Activated T-cell treated with anti-CD3 and anti-CD28 coated beads, Interleukin-2, amount 50 U/mL, for 24 hours (primary cell): Measurements from ENCODE around the gene SEPTIN5.

Experiments used
- DNase-seq: peaks from one replicate; pipeline ENCODE4 v3.0.0-alpha.2; 2020
- H3K27ac Mint-ChIP-seq: 2 replicates; pipeline ENCODE4 v1.8.0; 2020; ENCODE audit warnings: mild to moderate bottlenecking, mixed read lengths
- H3K27me3 Mint-ChIP-seq: 2 replicates; pipeline ENCODE4 v1.8.0; 2020; ENCODE audit warnings: mixed read lengths
- H3K36me3 Mint-ChIP-seq: 2 replicates; pipeline ENCODE4 v1.8.0; 2020; ENCODE audit warnings: low read depth, mixed read lengths
- H3K4me1 Mint-ChIP-seq: 2 replicates; pipeline ENCODE4 v1.8.0; 2020; ENCODE audit warnings: low read depth, mixed read lengths
- H3K4me3 Mint-ChIP-seq: 2 replicates; pipeline ENCODE4 v1.8.0; 2020; ENCODE audit warnings: mild to moderate bottlenecking, moderate library complexity, mixed read lengths
- H3K9me3 Mint-ChIP-seq: 2 replicates; pipeline ENCODE4 v1.8.0; 2020; ENCODE audit warnings: mixed read lengths

SEPTIN5 gene

DNA sequence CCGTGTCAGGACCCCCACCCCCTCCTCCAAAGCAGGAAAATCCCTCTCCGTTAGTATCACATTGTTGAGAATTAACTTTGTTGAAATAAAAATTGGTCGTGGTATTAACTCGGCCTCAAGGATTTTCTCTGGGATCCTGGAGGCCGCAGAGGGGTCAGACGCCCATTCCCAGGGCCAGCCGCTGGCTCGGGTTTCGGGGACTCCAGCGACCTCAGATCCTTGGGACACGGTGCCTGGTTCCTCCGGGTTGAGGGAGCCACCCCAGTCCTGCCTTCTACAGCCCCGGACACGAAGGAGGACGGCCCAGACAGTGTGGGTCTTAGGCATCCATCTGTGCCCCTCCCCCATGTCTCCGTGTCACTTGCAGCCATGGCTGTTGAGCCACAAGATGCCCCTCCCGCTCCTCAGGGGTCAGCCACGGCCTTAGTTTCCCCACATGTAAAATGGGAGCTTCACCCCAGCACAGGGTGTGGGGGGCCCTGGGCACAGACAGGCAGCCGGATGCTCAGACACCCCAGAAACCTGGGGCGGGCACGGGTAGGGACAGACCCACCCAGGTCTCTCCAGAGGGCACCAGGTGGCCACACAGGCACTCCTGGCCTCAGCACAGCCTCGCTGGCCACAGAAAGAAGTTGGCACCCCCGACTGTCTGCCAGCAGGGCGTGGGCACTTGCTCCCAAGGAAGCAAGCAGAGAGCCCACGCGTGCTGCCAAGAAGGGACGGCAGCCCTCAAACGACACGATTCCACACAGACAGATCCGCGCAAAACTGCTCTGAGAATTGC is 24.6 kb downstream of the SEPTIN5 start:
- no peak overlapping the region for H3K4me3 Mint-ChIP-seq

DNA sequence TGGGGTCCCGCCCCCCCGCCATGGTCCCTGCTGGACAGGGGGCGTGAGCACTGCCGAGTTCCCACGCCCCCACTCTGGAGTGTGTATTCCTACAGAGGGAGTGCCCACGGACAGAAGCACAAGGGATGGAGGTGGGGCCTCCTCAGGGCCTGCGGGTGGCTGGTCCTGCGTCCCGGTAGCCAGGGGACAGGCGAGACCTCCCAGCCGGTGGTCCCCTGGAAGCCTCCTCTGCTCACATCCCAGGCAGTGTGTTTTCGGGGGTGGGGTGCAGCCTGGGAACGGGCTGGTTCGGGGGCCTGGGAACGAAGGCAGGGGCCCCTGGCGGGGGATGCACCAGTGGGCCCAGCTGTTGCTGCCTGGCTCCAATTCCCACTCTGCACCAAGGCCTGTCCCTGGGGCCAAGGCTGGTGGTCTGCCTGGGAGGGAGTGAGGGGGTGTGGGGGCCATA is 25.2 kb downstream of the SEPTIN5 start:
- H3K4me3 Mint-ChIP-seq = no peak overlapping the region
- no peaks in the 10 kb centered on the region for H3K27me3 Mint-ChIP-seq
- no peak overlapping the region for H3K27ac Mint-ChIP-seq

More for the DNA sequence above, 24.6 kb downstream of the SEPTIN5 start:
- H3K27ac Mint-ChIP-seq = no peak overlapping the region
- H3K9me3 Mint-ChIP-seq = no peaks in the 10 kb centered on the region
- no peaks in the 10 kb centered on the region for H3K36me3 Mint-ChIP-seq
- no peaks in the 10 kb centered on the region for H3K27me3 Mint-ChIP-seq
- DNase-seq = no peak
- H3K4me1 Mint-ChIP-seq = no peaks in the 10 kb centered on the region

DNA sequence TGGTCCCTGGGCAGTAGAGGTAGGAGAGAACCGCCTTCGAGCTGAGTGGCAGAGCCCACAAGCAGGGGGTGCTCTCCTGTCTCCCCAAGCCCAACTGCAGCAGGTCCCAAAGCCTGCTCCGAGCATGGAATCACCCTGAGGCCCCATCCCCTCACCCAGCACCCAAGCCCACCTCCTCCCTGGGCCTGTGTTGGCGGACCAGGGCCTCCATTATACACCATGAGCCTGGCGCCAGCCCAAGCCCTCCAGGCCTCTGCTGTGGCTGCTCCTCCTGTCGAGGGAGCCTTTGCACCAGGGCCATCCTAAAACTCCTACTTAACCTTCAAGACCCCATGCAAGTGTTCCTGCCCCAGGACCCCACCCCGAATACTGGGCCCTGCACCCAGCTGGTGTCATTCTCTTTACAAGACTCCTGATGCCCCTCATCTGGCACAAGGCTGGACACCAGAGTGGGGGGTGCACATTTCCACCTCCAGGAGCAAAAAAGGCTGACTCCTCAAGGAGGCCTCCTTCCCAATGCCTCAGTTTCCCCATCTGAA is 25.7 kb downstream of the SEPTIN5 start:
- Mint-ChIP-seq H3K9me3 (no peaks in the 10 kb centered on the region), H3K4me1 (no peaks in the 10 kb centered on the region), H3K36me3 (no peaks in the 10 kb centered on the region), H3K27me3 (no peaks in the 10 kb centered on the region), H3K4me3 (no peak overlapping the region), H3K27ac (no peak overlapping the region)
- DNase-seq = no peak

More for the DNA sequence above, 25.2 kb downstream of the SEPTIN5 start:
- H3K9me3 Mint-ChIP-seq = no peaks in the 10 kb centered on the region
- H3K36me3 Mint-ChIP-seq = no peaks in the 10 kb centered on the region
- no peaks in the 10 kb centered on the region for H3K4me1 Mint-ChIP-seq
- DNase-seq = no peak

DNA sequence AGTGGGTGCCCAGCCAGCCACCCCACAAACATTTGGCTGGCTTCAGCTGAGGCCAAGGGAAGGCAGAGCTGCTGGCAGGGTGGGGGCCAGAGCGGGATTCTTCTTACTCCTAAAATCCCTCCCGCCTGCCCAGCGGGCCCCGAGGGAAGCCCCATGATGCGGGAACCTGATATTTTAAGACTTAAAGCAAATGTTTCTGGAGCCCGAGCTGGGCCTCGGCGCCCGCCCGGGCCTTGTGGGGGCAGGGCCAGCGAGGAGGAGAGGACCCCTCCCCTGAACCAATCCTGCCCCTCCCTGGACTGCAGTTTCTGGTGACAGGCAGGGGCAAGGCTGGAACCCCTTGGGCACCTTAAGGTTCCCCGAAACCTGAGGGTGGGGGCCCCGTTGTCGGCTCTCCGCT is 26.3 kb downstream of the SEPTIN5 start:
- DNase-seq = no peak
- Mint-ChIP-seq H3K36me3 (no peaks in the 10 kb centered on the region), H3K9me3 (no peaks in the 10 kb centered on the region), H3K27me3 (no peaks in the 10 kb centered on the region), H3K4me3 (no peak overlapping the region), H3K27ac (no peak overlapping the region), H3K4me1 (no peaks in the 10 kb centered on the region)

DNA sequence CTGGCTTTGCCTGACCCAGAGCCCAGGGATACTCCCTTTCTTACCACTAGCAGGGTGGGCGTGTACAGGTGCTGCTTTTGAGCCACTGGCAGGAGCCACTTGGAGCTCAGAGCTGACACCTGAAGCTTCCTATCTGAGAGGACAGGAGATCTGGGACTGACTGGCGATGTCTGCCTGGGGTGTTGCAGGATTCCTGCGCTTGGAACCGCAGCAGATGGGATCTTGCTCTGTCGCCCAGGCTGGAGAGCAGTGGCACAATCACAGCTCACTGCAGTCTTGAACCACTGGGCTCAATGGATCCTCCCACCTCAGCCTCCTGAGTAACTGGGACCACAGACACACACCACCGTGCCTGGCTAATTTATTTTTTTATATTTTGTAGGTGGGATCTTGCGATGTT is 26.8 kb downstream of the SEPTIN5 start:
- no peaks in the 10 kb centered on the region for H3K4me1 Mint-ChIP-seq
- H3K27me3 Mint-ChIP-seq = no peaks in the 10 kb centered on the region
- H3K36me3 Mint-ChIP-seq = no peaks in the 10 kb centered on the region
- H3K27ac Mint-ChIP-seq = no peak overlapping the region
- H3K9me3 Mint-ChIP-seq = no peaks in the 10 kb centered on the region
- H3K4me3 Mint-ChIP-seq = no peak overlapping the region
- DNase-seq = no peak

DNA sequence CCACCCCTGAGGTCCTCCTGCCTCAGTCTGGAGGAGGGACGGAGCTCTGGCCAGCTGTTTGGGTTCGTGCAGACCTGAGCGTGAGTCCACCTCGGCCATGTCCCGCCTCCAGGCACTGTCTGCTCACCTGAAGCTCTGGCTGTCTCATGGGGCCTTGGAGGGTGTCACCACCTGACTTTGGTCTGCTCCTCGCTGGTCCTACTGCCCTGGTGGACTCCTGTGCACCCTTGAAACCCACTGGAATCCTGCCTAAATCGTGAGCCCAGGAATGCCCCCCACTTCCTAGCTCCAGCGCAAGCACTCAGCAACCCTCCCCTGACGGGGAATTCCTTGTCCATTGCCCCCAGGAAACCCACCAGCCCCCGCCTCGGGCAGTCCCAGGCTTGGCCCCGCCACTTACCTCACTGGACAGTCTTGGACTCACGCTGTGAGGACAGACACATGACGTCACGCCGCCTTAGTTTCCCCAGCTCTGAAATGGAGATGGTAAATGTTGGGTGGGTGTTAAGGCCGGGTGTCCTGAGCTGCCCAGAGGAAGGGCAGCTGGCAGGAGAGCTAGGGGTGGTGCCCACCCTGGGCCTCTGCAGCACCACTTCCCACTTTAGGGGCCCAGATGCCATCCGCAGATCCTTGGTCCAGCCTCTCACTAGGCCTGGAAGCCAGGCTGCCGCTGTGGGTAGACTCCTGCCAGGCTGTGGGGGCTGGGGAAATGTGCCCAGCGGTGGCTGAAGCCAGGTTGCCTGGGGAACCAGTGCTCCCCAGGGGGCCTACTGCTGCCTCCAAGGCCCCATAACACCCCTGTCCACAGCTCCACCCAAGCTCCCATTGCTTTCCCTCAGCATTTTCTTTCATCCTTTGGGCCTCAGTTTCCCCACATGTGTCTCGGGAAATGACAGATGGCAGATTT is 28.1 kb downstream of the SEPTIN5 start:
- no peaks in the 10 kb centered on the region for H3K4me1 Mint-ChIP-seq
- no peaks in the 10 kb centered on the region for H3K27me3 Mint-ChIP-seq
- H3K9me3 Mint-ChIP-seq = no peaks in the 10 kb centered on the region
- no peak for DNase-seq
- H3K4me3 Mint-ChIP-seq = no peak overlapping the region
- no peak overlapping the region for H3K27ac Mint-ChIP-seq
- H3K36me3 Mint-ChIP-seq = no peaks in the 10 kb centered on the region

DNA sequence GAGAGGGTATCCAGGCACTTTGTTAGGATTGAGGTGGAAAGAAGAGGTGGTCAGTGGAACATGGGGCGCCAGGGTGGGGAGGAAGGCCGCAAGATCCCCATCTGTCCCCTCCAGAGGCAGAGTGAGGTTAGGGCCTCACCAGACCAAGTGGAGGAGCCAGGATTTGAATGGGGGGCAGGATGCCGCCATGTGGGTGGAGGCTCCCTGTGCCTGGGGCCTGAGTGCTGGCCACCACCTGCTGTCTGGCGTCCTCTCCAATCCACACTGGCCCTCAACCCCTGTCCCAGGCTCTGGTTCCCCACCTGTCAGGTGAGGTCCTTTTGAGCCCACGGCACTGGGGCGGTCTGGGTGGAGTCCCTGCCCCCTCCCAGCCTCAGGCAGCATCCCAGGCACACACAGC is 28.8 kb downstream of the SEPTIN5 start:
- DNase-seq = no peak
- H3K4me1 Mint-ChIP-seq = no peaks in the 10 kb centered on the region
- H3K36me3 Mint-ChIP-seq = no peaks in the 10 kb centered on the region
- H3K27ac Mint-ChIP-seq = no peak overlapping the region
- no peaks in the 10 kb centered on the region for H3K9me3 Mint-ChIP-seq
- no peaks in the 10 kb centered on the region for H3K27me3 Mint-ChIP-seq
- H3K4me3 Mint-ChIP-seq = no peak overlapping the region

DNA sequence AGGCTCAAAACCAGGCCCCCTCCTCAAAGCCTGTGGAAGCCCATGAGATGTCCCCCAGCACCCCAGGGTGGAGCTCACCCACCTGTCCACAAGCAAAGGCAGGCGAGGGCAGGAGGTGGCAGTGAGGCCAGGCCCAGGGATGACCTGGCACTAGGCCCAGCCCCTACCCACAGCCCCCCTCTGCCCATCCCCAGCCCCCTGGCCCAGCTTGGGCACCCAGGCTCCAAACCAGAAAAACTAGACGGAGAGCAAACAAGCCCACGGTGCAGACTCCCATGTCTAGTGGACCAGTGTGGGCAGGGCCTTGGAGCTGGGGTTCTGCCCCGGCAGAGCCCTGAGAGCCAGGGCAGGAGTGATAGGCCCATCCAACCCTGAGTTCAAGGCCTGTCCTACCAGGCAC is 29.3 kb downstream of the SEPTIN5 start:
- Mint-ChIP-seq H3K36me3 (no peaks in the 10 kb centered on the region), H3K27ac (no peak overlapping the region), H3K9me3 (no peaks in the 10 kb centered on the region), H3K4me1 (no peaks in the 10 kb centered on the region), H3K4me3 (no peak overlapping the region), H3K27me3 (no peaks in the 10 kb centered on the region)
- DNase-seq = no peak

DNA sequence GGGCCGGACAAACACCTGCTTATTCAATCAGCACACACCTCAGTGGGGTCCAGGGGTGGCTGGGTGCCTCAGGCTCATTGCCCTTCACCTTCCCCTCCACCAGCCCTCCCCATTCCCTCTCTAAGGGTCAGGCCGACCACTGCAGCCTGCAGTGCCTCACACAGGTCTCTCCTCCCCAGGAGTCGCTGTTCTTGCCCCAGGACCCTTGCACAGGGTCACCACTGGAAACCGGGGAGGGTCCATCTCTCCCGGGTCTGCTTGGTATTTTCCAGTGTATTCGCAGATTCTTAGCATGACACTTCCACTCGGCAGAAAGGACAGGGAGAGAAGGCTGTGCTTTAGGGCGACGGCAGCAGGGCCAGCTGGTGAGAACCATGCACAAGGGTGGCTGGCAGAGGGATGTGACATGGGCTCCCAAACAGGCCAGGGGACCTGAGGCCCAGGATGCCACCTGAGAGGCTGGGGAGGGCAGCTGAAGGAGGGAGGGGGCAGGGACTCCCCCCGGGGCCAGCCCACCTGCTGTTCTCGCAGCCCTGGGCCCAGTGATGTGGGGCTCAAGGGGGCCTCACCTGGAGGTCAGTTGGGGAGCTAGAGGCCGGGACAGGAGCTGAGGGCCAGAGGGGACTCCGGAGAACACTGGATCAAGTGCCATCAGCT is 30.2 kb downstream of the SEPTIN5 start:
- Mint-ChIP-seq H3K4me1 (no peaks in the 10 kb centered on the region), H3K9me3 (no peaks in the 10 kb centered on the region), H3K36me3 (no peaks in the 10 kb centered on the region), H3K27me3 (no peaks in the 10 kb centered on the region), H3K4me3 (no peak overlapping the region), H3K27ac (no peak overlapping the region)
- DNase-seq = no peak

DNA sequence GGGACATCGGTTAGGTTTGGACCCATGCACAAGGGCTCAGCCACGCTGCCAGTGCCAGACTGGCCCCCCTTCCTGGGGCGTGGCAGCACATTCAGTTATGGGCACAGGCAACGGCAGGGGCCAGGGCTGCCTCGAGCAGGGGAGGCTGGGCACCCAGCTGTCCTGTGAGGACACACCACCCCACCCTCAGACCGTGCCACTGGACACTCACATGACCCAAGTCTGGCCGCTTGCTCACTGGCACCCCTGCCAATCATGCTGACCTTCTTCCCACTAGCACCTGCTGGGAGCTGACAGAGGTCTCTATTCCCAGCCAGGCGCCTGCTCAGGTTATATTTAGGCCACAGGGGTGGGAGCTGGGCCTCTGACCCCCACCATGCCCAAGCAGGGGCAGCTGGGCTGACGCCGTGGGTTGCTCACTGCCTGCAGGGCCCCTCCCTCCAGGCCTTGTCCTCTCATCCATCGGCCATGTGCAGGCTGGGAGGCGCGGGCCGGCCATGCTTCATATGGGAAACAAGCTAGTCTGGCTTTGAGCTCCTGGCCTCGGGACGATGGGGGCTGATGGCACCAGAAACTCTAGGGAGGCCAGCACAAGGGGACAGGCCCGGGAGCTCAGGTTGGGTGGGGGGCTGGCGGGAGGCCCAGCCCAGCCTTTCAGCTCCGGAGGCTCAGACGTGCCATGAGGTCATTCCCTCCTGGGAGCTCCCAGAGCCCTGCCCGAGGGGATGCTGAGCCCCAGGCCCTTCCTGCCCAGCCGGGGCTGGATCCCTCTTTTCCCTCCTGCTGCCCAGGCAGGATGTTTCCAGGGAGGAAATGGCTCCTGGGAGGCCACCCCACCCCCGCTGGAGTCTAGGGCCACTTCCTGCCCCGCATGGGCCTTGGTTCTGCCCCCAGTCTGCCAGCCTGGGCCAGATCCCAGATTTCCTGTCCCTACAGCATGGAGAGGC is 31.1 kb downstream of the SEPTIN5 start:
- no peak overlapping the region for H3K27ac Mint-ChIP-seq
- no peak for DNase-seq
- H3K9me3 Mint-ChIP-seq = no peaks in the 10 kb centered on the region
- H3K4me3 Mint-ChIP-seq = no peak overlapping the region
- no peaks in the 10 kb centered on the region for H3K36me3 Mint-ChIP-seq
- H3K27me3 Mint-ChIP-seq = no peaks in the 10 kb centered on the region
- H3K4me1 Mint-ChIP-seq = no peaks in the 10 kb centered on the region

DNA sequence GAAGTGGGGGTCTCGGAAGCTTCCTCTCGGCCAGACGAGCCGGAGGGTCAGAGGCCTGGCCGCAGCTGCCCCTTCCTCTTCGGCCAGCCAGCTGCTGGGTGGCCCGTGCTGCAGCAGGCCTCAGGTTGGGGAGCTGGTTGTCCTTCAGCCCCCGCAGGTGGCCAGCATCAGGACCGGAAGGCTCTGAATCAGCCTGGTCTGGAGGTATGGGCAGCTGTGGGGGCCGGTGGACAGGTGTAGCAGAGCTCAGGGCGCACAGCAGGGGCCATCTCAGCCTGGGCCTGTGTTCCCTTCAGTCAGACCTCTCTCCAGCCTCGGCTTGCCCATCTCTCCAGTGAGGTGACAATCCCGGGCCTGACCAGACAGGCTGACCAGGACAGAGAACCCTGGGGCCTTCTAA is 32.4 kb downstream of the SEPTIN5 start:
- Mint-ChIP-seq H3K36me3 (no peaks in the 10 kb centered on the region), H3K27ac (no peak overlapping the region), H3K4me1 (no peaks in the 10 kb centered on the region)

DNA sequence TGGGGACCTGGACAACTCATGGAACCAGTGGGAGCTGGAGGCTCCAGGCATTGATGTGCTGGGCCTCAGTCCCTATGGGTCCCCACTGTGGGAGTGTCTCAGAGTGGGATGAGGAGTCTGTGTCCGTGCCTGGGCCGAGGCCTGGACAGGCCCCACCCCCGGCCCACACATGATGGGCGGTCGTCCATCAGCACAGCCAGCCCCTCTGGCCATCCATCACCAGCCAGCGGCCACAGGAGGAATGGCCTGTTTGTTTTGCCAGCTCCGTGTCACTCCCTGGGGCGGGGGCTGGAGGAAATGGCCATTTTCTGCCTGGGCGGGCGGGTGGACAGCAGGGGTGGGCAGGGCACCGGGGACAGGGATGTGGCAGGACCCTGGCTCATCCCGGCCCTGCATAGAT is 33.2 kb downstream of the SEPTIN5 start:
- Mint-ChIP-seq H3K9me3 (no peaks in the 10 kb centered on the region), H3K4me3 (no peak overlapping the region)

More for the DNA sequence above, 32.4 kb downstream of the SEPTIN5 start:
- no peak for DNase-seq
- no peaks in the 10 kb centered on the region for H3K9me3 Mint-ChIP-seq
- no peaks in the 10 kb centered on the region for H3K27me3 Mint-ChIP-seq
- no peak overlapping the region for H3K4me3 Mint-ChIP-seq

DNA sequence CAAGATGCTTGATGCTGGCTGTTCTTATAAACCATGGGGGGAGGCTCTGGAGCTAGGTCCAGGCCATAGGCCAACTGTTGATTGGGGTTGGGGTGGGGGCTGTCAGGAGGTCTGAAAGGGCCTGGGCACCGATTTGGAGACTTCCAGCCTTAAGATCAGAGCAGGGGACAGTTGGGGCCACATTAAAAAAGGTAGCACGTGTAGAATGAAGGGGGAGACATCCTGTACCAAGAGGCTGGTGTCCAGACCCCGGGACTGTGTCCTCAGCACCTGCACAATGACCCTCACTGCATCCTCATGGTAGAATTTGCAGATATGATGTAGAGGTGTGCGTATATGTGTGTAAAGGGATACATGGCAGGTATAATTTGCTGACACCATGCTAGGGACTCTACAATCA is 33.8 kb downstream of the SEPTIN5 start:
- H3K36me3 Mint-ChIP-seq = no peaks in the 10 kb centered on the region
- peaks cover 7% of the 10 kb centered on the region for H3K27me3 Mint-ChIP-seq
- no peak for DNase-seq
- H3K4me3 Mint-ChIP-seq = no peak overlapping the region
- no peaks in the 10 kb centered on the region for H3K9me3 Mint-ChIP-seq
- no peaks in the 10 kb centered on the region for H3K4me1 Mint-ChIP-seq
- no peak overlapping the region for H3K27ac Mint-ChIP-seq

More for the DNA sequence above, 33.2 kb downstream of the SEPTIN5 start:
- Mint-ChIP-seq H3K36me3 (no peaks in the 10 kb centered on the region), H3K27me3 (peaks cover 1% of the 10 kb centered on the region), H3K4me1 (no peaks in the 10 kb centered on the region), H3K27ac (no peak overlapping the region)
- no peak for DNase-seq
